SK-N-MC (cell line): ENCODE results near the gene CSMD2.

Source experiments
- EZH2 ChIP-seq: fragments of 200-600 bp; sonication (generic); IDR thresholded peaks from one replicate; pipeline ENCODE4 v1.6.1; 2017; ENCODE audit warnings: antibody characterized with exemption
- POLR2AphosphoS5 ChIP-seq: IDR thresholded peaks from 2 replicates; pipeline ENCODE4 v1.6.1; 2012; ENCODE audit warnings: mild to moderate bottlenecking, low read depth, low read length, borderline replicate concordance

- TF ChIP-seq POLR2AphosphoS5 (no peak), EZH2 (no peak)
Observed at GRCh38 chr1:33609739-33610138, 555.3 kb downstream of the CSMD2 start.
